ENCODE results near the gene PKDCC.

The PKDCC gene

GRCh38 chr2:42099438-42100173 lies 51.8 kb downstream of the PKDCC start:
- H3K4me3 ChIP-seq, result no peak overlapping the region

GRCh38 chr2:42100683-42101205 lies 52.9 kb downstream of the PKDCC start:
- peak overlapping the region; percentile 86 to 95 for H3K27ac ChIP-seq
- TF ChIP-seq CTCF (IDR thresholded peaks at IDR 0.05), result no peak
- H3K4me3 ChIP-seq, result peak overlapping the region; percentile 75
- no peak for DNase-seq (ENCODE audit: low spot score)

More at GRCh38 chr2:42099438-42100173, 51.8 kb downstream of the PKDCC start:
- TF ChIP-seq CTCF (IDR thresholded peaks at IDR 0.05), result no peak
- no peak for DNase-seq (ENCODE audit: low spot score)
- peak overlapping the region; percentile 77 to 95 for H3K27ac ChIP-seq

- peak; percentile 87 for DNase-seq (ENCODE audit: low spot score)
- Histone ChIP-seq H3K4me3 (peak overlapping the region; percentile 75), H3K27ac (peak overlapping the region; percentile 86 to 95)
- no peak for TF ChIP-seq CTCF (IDR thresholded peaks at IDR 0.05)
Observed at GRCh38 chr2:42101206-42102023, 53.6 kb downstream of the PKDCC start.

- H3K27ac ChIP-seq, result peak overlapping the region; percentile 86 to 95
- no peak for DNase-seq (ENCODE audit: low spot score)
- H3K4me3 ChIP-seq, result peak overlapping the region; percentile 75
- TF ChIP-seq CTCF (IDR thresholded peaks at IDR 0.05), result no peak
Observed at GRCh38 chr2:42102024-42102590, 54.3 kb downstream of the PKDCC start.

GRCh38 chr2:42102591-42103450 lies 55.0 kb downstream of the PKDCC start:
- TF ChIP-seq CTCF (IDR thresholded peaks at IDR 0.05), result no peak
- Histone ChIP-seq H3K4me3 (peak overlapping the region; percentile 75), H3K27ac (peak overlapping the region; percentile 86 to 95)
- DNase-seq (ENCODE audit: low spot score), result no peak

- DNase-seq (ENCODE audit: low spot score), result no peak
- Histone ChIP-seq H3K27ac (no peak overlapping the region), H3K4me3 (no peak overlapping the region)
- no peak for TF ChIP-seq CTCF (IDR thresholded peaks at IDR 0.05)
Observed at GRCh38 chr2:42103829-42104228, 56.0 kb downstream of the PKDCC start.
